CD4-positive, alpha-beta T cell (primary cell): Measurements from ENCODE around the gene SHISA4. TPM values are rescaled to one million over a fixed set of nuclear protein-coding genes. Genes with fewer than 3 reads are reported as not detected.

ENCODE experiments used
- ATAC-seq: fragments of 200-7000 bp; cut with Tn5 transposase; one replicate; pipeline ENCODE4 v1.10.0; 2022; ENCODE audit warnings: mild to moderate bottlenecking; ENCODE audit not compliant: poor library complexity
- CTCF ChIA-PET: fragments of 350-600 bp; sonication (Branson Sonifier 250); formaldehyde crosslinking; loops from one replicate; lab custom pipeline; 2021; ENCODE audit warnings: antibody characterized with exemption, inconsistent platforms; lab: Charles Lee
- POLR2A ChIA-PET: fragments of 350-600 bp; sonication (Branson Sonifier 250); formaldehyde crosslinking; loops from one replicate; lab custom pipeline; 2021; ENCODE audit warnings: antibody characterized with exemption, inconsistent platforms; lab: Charles Lee
- DNase-seq, 14 experiments: peaks; one replicate each; pipeline ENCODE4 v3.0.0-alpha.2; 2013 to 2020; ENCODE audit warnings: mixed read lengths in 2 of 14
- H3K27ac ChIP-seq, 2 donors: one replicate each; pipeline versions ENCODE4 v1.5.1 to v1.7.0; 2013; ENCODE audit warnings: low read length in 2 of 2, low read depth in 1 of 2, mild to moderate bottlenecking in 1 of 2
- H3K27me3 ChIP-seq, 2 experiments: 1 replicate in 1 of 2; 2 replicates in 1 of 2; pipeline versions ENCODE4 v1.6.1 to v1.7.0; 2013; ENCODE audit warnings: low read length in 2 of 2, control low read depth in 1 of 2, mild to moderate bottlenecking in 1 of 2, moderate library complexity in 1 of 2; ENCODE audit not compliant: insufficient read depth in 2 of 2, control insufficient read depth in 1 of 2
- H3K36me3 ChIP-seq: one replicate; pipeline ENCODE4 v1.6.1; 2013; ENCODE audit warnings: low read length, control low read depth; ENCODE audit not compliant: insufficient read depth
- H3K4me1 ChIP-seq: one replicate; pipeline ENCODE4 v1.6.1; 2013; ENCODE audit warnings: low read length, control low read depth; ENCODE audit not compliant: insufficient read depth
- H3K4me3 ChIP-seq: one replicate; pipeline ENCODE4 v1.5.1; 2013; ENCODE audit warnings: mild to moderate bottlenecking, low read length, moderate library complexity
- H3K9me3 ChIP-seq, 2 experiments: 1 replicate in 1 of 2; 2 replicates in 1 of 2; pipeline versions ENCODE4 v1.6.1 to v1.7.0; 2013; ENCODE audit warnings: low read length in 2 of 2, mild to moderate bottlenecking in 2 of 2, control low read depth in 1 of 2, moderate library complexity in 1 of 2; ENCODE audit not compliant: control insufficient read depth in 1 of 2, insufficient read depth in 1 of 2
- H3K27ac Mint-ChIP-seq: one replicate; pipeline ENCODE4 v1.8.0; 2020; ENCODE audit warnings: mixed read lengths
- H3K27me3 Mint-ChIP-seq: one replicate; pipeline ENCODE4 v1.8.0; 2021; ENCODE audit warnings: mixed read lengths
- H3K36me3 Mint-ChIP-seq: one replicate; pipeline ENCODE4 v1.8.0; 2021; ENCODE audit warnings: low read depth, mixed read lengths
- H3K4me1 Mint-ChIP-seq: one replicate; pipeline ENCODE4 v1.8.0; 2021; ENCODE audit warnings: low read depth, mixed read lengths
- H3K4me3 Mint-ChIP-seq: one replicate; pipeline ENCODE4 v1.8.0; 2020; ENCODE audit warnings: mild to moderate bottlenecking, mixed read lengths
- H3K9me3 Mint-ChIP-seq: one replicate; pipeline ENCODE4 v1.8.0; 2020; ENCODE audit warnings: mixed read lengths
- intact Hi-C, 2 experiments: fragments of 100-400 bp; cut with DNase I in 1 of 2; cut with micrococcal nuclease in 1 of 2; formaldehyde crosslinking; loops; one replicate each; pipeline versions ENCODE4 v1.15.1 to v1.9.0; 2023 to 2025; cut with DNase I, micrococcal nuclease
- total RNA-seq, 174 experiments: library from RNA in 2 of 174; stranded (reverse) in 2 of 174; gene quantifications; one replicate each; pipeline ENCODE4 v1.2.3 and lab custom pipeline; 2021 to 2026
- TF ChIP-seq, protein P1 (sequence below): fragments of 200-600 bp; IDR thresholded peaks from one replicate; pipeline ENCODE4 v1.8.0; 2022; ENCODE audit warnings: antibody characterized with exemption, mild to moderate bottlenecking

SHISA4 gene
- total RNA-seq, 2 experiments from 2014 or later = 0.19 TPM; not detected in 1

DNA sequence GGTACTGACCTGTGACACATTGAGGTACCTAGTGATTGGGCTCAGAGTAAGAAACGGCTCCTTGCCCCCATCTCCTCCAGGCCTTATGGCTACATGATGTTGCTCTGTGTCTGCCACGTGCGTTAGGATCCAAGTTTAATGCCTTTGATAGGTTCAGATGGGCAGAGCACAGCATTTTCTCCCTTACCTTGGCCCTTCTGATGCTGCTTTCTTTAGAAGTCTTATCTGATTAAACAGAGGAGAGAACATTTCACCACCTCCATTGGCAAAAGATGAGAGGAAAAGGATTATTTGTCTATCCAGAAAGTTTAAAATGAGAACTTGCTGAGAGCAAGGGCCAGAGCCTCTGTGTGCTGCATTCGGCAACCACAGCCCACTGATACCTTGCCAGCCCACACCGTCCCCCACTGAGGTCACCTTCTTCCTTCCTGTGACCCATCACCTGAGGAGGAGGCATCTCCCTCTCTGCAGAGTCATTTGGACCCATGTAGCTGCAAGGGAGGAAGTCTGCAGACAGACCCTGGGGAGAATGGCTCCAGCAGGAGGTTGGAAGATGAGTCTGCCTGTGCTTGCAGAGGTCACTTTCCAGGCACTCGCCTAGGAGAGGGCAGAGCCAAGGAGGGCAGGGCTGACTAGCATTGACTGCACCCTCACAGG, 16.7 kb downstream of the SHISA4 start:
- CTCF ChIA-PET = no interaction called here
- Mint-ChIP-seq H3K36me3 (no peaks in the 10 kb centered on the region), H3K4me3 (no peak overlapping the region), H3K27ac (no peak overlapping the region), H3K27me3 (peaks cover 6% of the 10 kb centered on the region), H3K4me1 (no peaks in the 10 kb centered on the region), H3K9me3 (no peaks in the 10 kb centered on the region)
- Histone ChIP-seq H3K9me3 (no peaks in the 10 kb centered on the region), H3K4me1 (no peaks in the 10 kb centered on the region), H3K27ac (no peak overlapping the region), H3K27me3 (no peaks in the 10 kb centered on the region), H3K4me3 (no peak overlapping the region), H3K36me3 (no peaks in the 10 kb centered on the region)
- intact Hi-C loops = no loop called here
- no peak for DNase-seq
- POLR2A ChIA-PET = interaction anchor here (1.4 kb wide), 1 partner anchor 9 kb away, joined by 3 read pairs; no protein-coding TSS in a partner anchor
- no peak for ATAC-seq
- TF ChIP-seq, protein P1, sequence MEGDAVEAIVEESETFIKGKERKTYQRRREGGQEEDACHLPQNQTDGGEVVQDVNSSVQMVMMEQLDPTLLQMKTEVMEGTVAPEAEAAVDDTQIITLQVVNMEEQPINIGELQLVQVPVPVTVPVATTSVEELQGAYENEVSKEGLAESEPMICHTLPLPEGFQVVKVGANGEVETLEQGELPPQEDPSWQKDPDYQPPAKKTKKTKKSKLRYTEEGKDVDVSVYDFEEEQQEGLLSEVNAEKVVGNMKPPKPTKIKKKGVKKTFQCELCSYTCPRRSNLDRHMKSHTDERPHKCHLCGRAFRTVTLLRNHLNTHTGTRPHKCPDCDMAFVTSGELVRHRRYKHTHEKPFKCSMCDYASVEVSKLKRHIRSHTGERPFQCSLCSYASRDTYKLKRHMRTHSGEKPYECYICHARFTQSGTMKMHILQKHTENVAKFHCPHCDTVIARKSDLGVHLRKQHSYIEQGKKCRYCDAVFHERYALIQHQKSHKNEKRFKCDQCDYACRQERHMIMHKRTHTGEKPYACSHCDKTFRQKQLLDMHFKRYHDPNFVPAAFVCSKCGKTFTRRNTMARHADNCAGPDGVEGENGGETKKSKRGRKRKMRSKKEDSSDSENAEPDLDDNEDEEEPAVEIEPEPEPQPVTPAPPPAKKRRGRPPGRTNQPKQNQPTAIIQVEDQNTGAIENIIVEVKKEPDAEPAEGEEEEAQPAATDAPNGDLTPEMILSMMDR = no peak

DNA sequence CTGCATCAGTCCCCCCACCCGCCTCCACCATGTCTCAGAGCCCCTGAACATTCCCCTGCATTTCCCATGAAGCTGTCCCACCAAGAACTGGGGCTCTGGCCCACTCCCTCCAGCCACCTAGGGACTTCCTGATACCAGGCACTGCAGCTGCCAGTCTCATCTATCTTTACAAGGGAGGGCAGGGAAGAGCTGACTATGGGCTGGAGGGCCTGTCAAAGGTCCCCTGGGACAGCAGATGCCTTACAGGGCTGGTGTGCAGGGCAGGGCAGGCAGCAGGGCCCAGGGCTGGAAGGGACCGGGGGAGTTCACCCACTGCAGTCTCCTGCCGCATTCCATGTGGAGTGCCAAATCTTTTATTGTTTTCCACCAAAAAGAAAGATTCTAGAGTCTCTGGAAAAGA, 17.6 kb downstream of the SHISA4 start:
- Mint-ChIP-seq H3K27me3 (peaks cover 6% of the 10 kb centered on the region), H3K4me1 (no peaks in the 10 kb centered on the region), H3K9me3 (no peaks in the 10 kb centered on the region), H3K36me3 (no peaks in the 10 kb centered on the region), H3K27ac (no peak overlapping the region), H3K4me3 (no peak overlapping the region)
- H3K4me1 ChIP-seq = no peaks in the 10 kb centered on the region
- TF ChIP-seq, protein P1 = no peak
- H3K9me3 ChIP-seq = no peaks in the 10 kb centered on the region
- ChIA-PET CTCF (no interaction called here), POLR2A (no interaction called here)
- no peaks in the 10 kb centered on the region for H3K36me3 ChIP-seq
- no peak overlapping the region for H3K27ac ChIP-seq
- H3K27me3 ChIP-seq = no peaks in the 10 kb centered on the region
- H3K4me3 ChIP-seq = no peak overlapping the region
- DNase-seq (no peak), ATAC-seq (no peak)
- intact Hi-C loops = no loop called here

DNA sequence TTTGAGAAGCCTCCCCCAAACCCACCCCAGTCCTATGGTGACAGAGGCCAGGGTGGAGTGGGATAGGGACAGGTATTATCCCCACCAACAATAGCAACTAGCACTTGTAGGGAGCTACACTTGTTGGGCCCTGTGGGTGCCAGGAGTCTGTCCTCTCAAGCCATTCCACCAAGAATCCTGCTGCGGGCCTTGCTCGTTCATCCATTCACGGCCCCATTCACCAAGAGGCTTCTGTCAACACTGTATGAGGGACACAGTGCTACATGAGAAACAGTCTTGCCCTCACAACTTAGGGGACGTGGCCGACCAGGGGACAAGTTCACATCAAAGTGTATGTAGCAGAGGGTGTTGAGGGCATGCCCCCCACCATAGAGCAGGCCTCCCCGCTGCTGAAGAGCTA, 18.9 kb downstream of the SHISA4 start:
- Mint-ChIP-seq H3K4me1 (no peaks in the 10 kb centered on the region), H3K27ac (no peak overlapping the region), H3K27me3 (peaks cover 6% of the 10 kb centered on the region), H3K36me3 (no peaks in the 10 kb centered on the region), H3K4me3 (no peak overlapping the region), H3K9me3 (no peaks in the 10 kb centered on the region)
- H3K27ac ChIP-seq = no peak overlapping the region
- TF ChIP-seq, protein P1 = no peak
- ChIA-PET POLR2A (no interaction called here), CTCF (interaction anchor here (1.6 kb wide), 1 partner anchor 12 kb away, joined by 4 read pairs; no protein-coding TSS in a partner anchor)
- no peak overlapping the region for H3K4me3 ChIP-seq
- no peaks in the 10 kb centered on the region for H3K36me3 ChIP-seq
- intact Hi-C loops = no loop called here
- no peaks in the 10 kb centered on the region for H3K9me3 ChIP-seq
- H3K27me3 ChIP-seq = no peaks in the 10 kb centered on the region
- ATAC-seq (no peak), DNase-seq (no peak)
- no peaks in the 10 kb centered on the region for H3K4me1 ChIP-seq
